GM19452 (cell line): ENCODE data around the gene RFPL4AL1.

Experiments
- ATAC-seq: cut with Tn5 transposase; IDR thresholded peaks from one replicate; pipeline ENCODE4 v1.9.1; 2021; ENCODE audit not compliant: unreplicated experiment

RFPL4AL1 gene

DNA sequence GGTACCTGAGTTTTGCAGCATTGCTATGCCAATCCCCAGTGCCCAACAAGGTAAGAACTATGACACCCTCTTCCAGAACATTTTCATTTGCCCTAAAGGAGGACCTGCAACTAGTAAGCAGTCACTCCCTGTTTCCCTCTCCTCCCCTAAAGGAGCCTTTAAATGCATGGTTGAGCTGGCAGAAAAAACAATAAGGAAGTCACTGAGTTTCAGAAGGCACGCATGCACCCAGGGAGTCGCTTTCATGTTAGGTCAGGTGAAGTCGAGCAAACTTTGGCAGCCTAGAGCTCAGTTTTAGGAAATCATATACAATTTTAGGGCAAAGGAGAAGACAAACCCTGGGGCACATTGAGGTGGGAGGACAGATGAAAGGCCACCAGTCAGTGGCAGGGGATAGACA lies 51.1 kb downstream of the RFPL4AL1 start:
- no peak for ATAC-seq
